ENCODE measurements around the gene AKAP5.

Gene AKAP5

GRCh38 chr14:64496764-64497163 is 31.5 kb downstream of the AKAP5 start:
- no peak for DNase-seq (ENCODE audit: low read depth, low spot score)
- no peak overlapping the region for H3K4me3 ChIP-seq (ENCODE audit: low read length)

GRCh38 chr14:64500088-64500487 is 34.8 kb downstream of the AKAP5 start:
- no peak overlapping the region for H3K4me3 ChIP-seq (ENCODE audit: low read length)
- DNase-seq (ENCODE audit: low read depth, low spot score) = no peak

DNA sequence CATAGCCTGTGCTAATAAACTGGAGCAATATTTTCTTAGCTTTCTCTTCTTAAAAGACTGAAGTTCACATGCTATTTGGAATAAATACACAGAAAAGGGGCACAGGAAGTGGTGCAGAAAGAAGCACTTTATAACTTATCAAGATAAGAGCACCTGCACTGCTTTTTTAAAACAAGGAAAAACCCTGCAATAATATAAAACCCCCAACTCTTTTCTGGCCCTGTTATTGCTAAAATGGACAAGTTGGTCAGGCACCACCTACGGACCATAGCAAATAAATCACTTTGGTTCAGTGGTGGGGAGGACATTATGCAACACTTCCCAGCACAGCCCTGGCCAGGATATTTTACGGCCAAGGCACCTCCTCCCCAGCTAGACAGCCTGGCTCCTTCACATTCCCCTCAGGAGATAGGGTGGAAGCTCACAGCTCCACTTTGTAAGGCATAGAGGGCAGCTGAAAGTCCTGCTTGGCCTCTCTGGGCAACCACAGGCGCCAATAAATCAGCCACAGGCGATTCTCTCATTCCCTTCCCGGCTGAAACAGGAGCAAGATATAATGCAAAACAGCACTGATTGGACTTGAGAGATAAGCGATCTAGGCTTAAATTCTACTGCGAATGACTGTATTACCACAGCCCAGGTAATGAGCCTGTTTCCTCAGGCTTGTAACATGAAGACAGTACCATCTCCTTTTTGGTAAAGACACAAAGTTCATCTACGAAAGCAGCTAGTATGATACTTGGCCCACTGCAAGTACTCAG is 36.3 kb downstream of the AKAP5 start:
- DNase-seq (ENCODE audit: low read depth, low spot score) = peak; percentile 73
- H3K4me3 ChIP-seq (ENCODE audit: low read length) = peak overlapping the region; percentile 88

DNA sequence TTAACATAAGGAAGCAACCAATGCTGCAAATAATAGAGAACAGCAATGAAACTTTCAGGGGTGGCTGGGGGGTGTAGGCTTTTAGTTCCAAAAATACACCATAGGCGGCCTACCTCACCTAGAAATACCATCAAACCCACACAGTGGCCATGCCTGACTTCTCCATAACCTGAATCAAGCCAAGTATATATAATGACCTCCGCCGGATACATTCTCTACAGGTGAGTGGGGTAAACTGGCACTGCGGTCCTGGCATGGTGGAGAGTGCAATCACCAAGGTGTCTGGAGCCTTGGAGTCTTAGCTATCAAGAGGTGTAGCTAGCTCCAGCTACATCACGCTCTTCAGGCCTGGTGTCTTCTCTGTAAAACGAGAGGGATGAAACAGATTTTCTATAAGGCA is 37.2 kb downstream of the AKAP5 start:
- DNase-seq (ENCODE audit: low read depth, low spot score) = no peak
- peak overlapping the region; percentile 88 for H3K4me3 ChIP-seq (ENCODE audit: low read length)

DNA sequence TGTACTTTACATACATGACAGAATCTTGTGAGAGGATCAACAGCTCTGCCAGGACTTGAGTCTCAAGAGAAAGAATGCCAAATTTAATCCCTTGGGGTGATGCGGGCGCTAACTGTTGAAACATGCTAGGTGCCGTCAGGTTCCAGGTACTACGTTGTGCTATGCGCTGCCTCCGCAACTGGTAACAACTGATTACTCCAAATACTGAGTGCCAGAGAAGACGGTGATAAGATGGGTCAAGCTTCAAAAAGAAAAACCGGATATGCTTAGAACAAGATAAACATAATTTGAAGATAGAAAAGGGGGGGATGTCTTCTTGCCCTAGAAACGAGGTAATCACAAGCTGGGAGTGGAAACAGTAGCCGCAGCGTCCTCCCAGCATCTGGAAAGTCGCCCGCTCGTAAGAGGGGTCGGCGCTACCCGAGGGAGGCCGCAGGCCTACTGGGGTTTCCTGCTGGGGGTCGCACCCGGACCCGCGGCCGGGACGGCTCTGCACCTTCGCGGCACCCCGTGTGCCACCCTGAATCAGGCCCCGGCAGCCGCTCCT is 37.7 kb downstream of the AKAP5 start:
- peak; percentile 37 for DNase-seq (ENCODE audit: low read depth, low spot score)
- peak overlapping the region; percentile 88 for H3K4me3 ChIP-seq (ENCODE audit: low read length)

GRCh38 chr14:64503434-64504309 is 38.4 kb downstream of the AKAP5 start, which contains the start of gene ZBTB25:
TSS of gene ZBTB25 (minus strand) at chr14:64503838. CDS start at chr14:64490533, 13,305 bp downstream.
- H3K4me3 ChIP-seq (ENCODE audit: low read length) = peak within 1 kb of the TSS; percentile 89
- DNase-seq (ENCODE audit: low read depth, low spot score) = peak; percentile 94

DNA sequence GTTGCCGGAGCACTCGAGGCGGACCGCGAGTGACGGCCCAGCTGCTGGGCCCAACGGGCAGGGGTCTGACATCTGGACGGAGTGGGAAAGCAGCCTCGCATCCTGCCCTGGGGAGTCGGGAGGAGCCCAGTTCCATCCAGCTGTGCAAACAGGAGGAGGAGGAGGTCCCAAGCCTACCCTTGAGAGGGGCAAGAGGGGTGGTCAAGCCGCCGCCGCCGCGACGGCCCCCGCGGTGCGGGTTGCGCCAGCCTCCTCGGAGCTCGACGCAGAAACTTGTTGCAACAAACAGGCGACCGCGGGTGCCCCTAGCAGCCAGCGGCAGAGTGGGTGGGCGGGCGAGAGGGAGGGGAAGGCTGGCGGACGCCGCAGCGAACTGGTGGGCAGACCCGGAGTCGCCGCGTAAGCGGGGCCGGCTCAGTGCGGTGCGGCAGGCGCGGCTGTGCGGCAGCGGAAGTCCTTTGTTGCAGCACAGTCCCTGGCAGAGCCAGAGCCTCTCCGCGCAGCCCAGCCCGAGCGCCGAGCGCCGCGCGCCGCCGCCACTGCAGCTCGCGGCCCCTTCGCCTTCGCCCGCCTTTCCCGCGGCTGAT is 39.1 kb downstream of the AKAP5 start, which contains the start of gene ZBTB1:
ZBTB1 (plus strand) TSS at position 461 of the 587 bp plus-strand sequence. CDS start 16,735 bp downstream, outside the sequence.
- peak; percentile 69 for DNase-seq (ENCODE audit: low read depth, low spot score)

GRCh38 chr14:64504897-64505794 is 39.8 kb downstream of the AKAP5 start:
- H3K4me3 ChIP-seq (ENCODE audit: low read length) = peak overlapping the region; percentile 89
- peak; percentile 85 for DNase-seq (ENCODE audit: low read depth, low spot score)

More for the DNA sequence above, 39.1 kb downstream of the AKAP5 start, which contains the start of gene ZBTB1:
- H3K4me3 ChIP-seq (ENCODE audit: low read length) = peak within 1 kb of the TSS; percentile 89

GRCh38 chr14:64506721-64507120 is 41.4 kb downstream of the AKAP5 start:
- no peak for DNase-seq (ENCODE audit: low read depth, low spot score)
- H3K4me3 ChIP-seq (ENCODE audit: low read length) = peak overlapping the region; percentile 17; the same call in 1 of the 2 replicates

GRCh38 chr14:64507376-64508156 is 42.3 kb downstream of the AKAP5 start:
- DNase-seq (ENCODE audit: low read depth, low spot score) = no peak
- no peak overlapping the region for H3K4me3 ChIP-seq (ENCODE audit: low read length)

- no peak for DNase-seq (ENCODE audit: low read depth, low spot score)
- H3K4me3 ChIP-seq (ENCODE audit: low read length) = no peak overlapping the region
Measured at GRCh38 chr14:64508215-64508776, 43.0 kb downstream of the AKAP5 start.

- DNase-seq (ENCODE audit: low read depth, low spot score) = no peak
- no peak overlapping the region for H3K4me3 ChIP-seq (ENCODE audit: low read length)
Measured at GRCh38 chr14:64509036-64509435, 43.7 kb downstream of the AKAP5 start.

DNA sequence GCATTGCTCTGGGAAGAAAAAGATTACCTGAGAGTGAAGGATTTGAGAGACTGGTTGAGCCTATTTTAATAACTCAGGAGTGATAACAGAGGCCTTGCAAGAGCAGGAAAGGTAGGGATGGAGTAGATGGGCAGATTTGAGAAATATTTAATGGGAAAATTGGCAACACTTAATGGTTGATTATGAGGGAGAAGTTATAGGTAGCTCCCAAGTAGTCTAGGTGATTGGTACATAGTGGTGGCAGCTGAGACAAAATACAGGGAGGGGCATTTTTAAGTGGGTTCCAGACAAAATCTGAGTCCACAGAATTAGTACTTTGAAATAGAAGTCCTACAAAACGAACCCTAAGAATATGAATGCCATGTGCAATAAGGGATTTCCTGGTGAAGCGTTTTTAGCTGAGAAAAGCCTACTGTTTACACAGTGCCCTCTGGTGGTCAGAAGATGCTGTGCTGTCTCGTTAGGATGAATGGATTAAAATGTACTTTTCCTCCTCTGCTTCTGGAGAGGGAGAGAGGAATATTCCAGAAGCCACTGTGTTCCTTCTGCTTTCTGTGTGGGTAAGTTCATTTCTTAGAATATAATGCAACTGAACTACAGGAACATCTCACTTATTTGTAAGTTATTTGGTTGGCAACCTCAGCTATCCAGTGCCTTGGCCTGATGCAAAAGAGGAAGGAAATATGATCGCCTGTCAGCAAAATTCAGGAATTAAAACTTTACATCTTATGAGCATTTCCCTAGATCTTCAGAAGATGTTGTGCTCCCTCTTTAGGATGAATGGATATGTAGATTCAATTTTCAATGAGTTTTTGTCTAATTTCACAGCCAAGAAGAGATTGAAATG is 45.7 kb downstream of the AKAP5 start:
- no peak overlapping the region for H3K4me3 ChIP-seq (ENCODE audit: low read length)
- DNase-seq (ENCODE audit: low read depth, low spot score) = peak; percentile 72

GRCh38 chr14:64513271-64513670 is 48.0 kb downstream of the AKAP5 start:
- H3K4me3 ChIP-seq (ENCODE audit: low read length) = no peak overlapping the region
- DNase-seq (ENCODE audit: low read depth, low spot score) = no peak

DNA sequence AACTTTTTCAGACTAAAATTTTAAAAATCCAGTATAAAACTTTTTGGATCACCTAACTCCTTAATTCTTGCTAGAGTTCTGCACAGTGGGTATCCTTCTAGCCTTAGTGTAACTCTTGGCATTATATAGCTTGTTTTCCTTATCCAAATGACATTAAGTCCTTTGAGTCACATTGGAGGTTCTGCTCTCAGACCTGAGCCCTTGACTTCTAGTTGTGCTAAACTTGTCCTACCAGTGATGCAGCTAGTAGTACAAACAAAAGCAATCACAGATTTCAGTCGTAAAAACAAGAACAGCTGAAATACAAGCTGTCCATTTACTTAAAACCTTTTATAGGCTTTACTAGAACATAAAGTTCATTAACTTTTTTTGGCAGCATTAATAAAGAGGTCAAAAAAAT is 49.8 kb downstream of the AKAP5 start:
- DNase-seq (ENCODE audit: low read depth, low spot score) = no peak
- H3K4me3 ChIP-seq (ENCODE audit: low read length) = no peak overlapping the region

DNA sequence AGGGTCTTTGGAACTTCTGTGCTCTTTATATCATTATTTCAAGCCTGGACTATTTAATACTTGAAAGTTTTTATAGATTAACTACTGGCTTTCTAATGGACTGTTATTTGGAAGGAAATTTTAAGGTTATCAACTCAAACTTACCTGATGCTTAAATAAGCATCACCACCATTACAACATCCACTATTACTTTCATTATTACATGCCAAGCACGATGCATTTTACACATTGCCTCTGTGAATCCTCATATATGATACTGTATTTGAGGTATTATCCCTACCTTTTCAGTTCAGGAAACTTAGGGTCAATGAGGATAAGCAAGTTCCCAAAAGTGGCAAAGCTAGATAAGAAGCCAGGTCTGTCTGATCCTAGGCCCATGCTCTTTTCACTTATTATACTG is 51.7 kb downstream of the AKAP5 start:
- H3K4me3 ChIP-seq (ENCODE audit: low read length) = no peak overlapping the region
- no peak for DNase-seq (ENCODE audit: low read depth, low spot score)

Measured in Jurkat, Clone E6-1 (cell line).